ENCODE results near the gene SSMEM1.
A peak's percentile ranks its signal among the peaks of the same experiment; 100 is the strongest.

The SSMEM1 gene, protein sequence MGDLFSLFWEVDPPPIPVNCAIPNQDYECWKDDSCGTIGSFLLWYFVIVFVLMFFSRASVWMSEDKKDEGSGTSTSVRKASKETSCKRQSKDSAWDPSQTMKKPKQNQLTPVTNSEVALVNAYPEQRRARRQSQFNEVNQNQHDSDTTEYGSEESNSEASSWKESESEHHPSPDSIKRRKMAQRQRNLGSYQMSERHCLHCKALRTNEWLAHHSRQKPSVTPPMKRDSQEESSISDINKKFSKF

DNA sequence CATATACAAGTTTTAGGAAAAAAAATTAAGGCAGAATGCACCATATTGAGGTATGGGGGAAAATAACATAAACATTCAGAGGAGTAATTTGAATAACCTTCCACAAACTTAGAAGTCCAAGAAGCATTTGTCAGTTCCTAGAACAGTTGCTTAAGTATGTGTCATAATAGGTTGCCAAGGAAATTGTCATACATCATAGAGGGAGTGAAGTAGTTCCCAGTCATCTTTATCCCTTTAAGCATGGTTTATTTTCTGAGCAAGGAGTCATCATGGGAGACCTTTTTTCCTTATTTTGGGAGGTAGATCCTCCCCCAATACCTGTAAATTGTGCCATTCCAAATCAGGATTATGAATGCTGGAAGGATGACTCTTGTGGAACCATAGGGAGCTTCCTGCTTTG, at the start of gene SSMEM1:
Gene SSMEM1 (plus strand): TSS at position 219 of the 400 bp plus-strand sequence. CDS start 51 bp downstream, at position 270.
- Histone ChIP-seq H3K79me2 (ENCODE audit: insufficient read depth, low read length) (peaks cover 22% of the 10 kb centered on the region), H3K9me3 (ENCODE audit: insufficient read depth, low read depth, low read length) (no peaks in the 10 kb centered on the region), H4K20me1 (ENCODE audit: insufficient read depth, low read length, poor library complexity, severe bottlenecking) (no peaks in the 10 kb centered on the region), H3K9me2 (replicated peaks; ENCODE audit: low read depth, low read length) (no peaks in the 10 kb centered on the region), H3K4me3 (ENCODE audit: low read length, poor library complexity, severe bottlenecking) (no peak within 1 kb of the TSS), H3K4me1 (ENCODE audit: insufficient read depth, low read length, poor library complexity, severe bottlenecking) (peaks cover 12% of the 10 kb centered on the region), H3K9ac (ENCODE audit: low read depth, low read length, poor library complexity, severe bottlenecking) (no peak within 1 kb of the TSS), H3F3A (ENCODE audit: low read depth) (no peaks in the 10 kb centered on the region), H3K36me3 (ENCODE audit: insufficient read depth, low read length) (no peaks in the 10 kb centered on the region), H3K27me3 (ENCODE audit: insufficient read depth, low read length, poor library complexity, severe bottlenecking) (no peaks in the 10 kb centered on the region), H2AFZ (ENCODE audit: low read length) (peak within 1 kb of the TSS; percentile 42), H3K4me2 (ENCODE audit: low read depth, low read length, poor library complexity, severe bottlenecking) (no peak within 1 kb of the TSS)
- no peak for TF ChIP-seq EZH2phosphoT487 (IDR thresholded peaks at IDR 0.05; ENCODE audit: borderline replicate concordance)
- TF ChIP-seq, protein P1, sequence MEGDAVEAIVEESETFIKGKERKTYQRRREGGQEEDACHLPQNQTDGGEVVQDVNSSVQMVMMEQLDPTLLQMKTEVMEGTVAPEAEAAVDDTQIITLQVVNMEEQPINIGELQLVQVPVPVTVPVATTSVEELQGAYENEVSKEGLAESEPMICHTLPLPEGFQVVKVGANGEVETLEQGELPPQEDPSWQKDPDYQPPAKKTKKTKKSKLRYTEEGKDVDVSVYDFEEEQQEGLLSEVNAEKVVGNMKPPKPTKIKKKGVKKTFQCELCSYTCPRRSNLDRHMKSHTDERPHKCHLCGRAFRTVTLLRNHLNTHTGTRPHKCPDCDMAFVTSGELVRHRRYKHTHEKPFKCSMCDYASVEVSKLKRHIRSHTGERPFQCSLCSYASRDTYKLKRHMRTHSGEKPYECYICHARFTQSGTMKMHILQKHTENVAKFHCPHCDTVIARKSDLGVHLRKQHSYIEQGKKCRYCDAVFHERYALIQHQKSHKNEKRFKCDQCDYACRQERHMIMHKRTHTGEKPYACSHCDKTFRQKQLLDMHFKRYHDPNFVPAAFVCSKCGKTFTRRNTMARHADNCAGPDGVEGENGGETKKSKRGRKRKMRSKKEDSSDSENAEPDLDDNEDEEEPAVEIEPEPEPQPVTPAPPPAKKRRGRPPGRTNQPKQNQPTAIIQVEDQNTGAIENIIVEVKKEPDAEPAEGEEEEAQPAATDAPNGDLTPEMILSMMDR (conservative IDR thresholded peaks at IDR 0.05; ENCODE audit: low read length), result no peak

DNA sequence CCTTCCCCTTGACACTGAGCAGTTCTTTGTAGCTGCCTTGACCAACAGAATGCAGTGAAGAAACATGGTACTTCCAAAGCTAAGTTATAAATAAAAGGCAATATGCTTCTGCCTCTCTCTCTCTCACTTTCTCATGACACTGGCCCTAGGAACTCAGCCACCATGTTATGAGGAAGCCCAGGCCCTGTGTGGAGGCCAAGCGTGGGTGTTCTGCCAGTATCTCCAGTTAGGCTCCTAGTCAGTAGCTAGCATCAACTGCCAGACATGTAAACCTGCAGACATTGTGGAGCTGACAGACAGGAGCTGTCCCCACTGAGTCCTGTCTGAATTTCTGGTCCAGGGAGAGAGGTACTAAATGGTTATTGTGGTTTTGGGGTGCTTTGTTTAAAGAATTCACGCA, 47.6 kb upstream of the SSMEM1 start:
- H3K9me3 ChIP-seq (ENCODE audit: insufficient read depth, low read depth, low read length), result no peaks in the 10 kb centered on the region
- H3K36me3 ChIP-seq (ENCODE audit: insufficient read depth, low read length), result peaks cover 43% of the 10 kb centered on the region; the same call in 1 of the 2 replicates
- H4K20me1 ChIP-seq (ENCODE audit: insufficient read depth, low read length, poor library complexity, severe bottlenecking), result no peaks in the 10 kb centered on the region
- H3K9ac ChIP-seq (ENCODE audit: low read depth, low read length, poor library complexity, severe bottlenecking), result no peak overlapping the region
- no peak overlapping the region for H3K4me2 ChIP-seq (ENCODE audit: low read depth, low read length, poor library complexity, severe bottlenecking)
- H3K79me2 ChIP-seq (ENCODE audit: insufficient read depth, low read length), result no peaks in the 10 kb centered on the region
- H3K27me3 ChIP-seq (ENCODE audit: insufficient read depth, low read length, poor library complexity, severe bottlenecking), result no peaks in the 10 kb centered on the region
- no peak overlapping the region for H3K4me3 ChIP-seq (ENCODE audit: low read length, poor library complexity, severe bottlenecking)
- H3F3A ChIP-seq (ENCODE audit: low read depth), result no peaks in the 10 kb centered on the region
- H2AFZ ChIP-seq (ENCODE audit: low read length), result no peak overlapping the region
- H3K9me2 ChIP-seq (replicated peaks; ENCODE audit: low read depth, low read length), result no peaks in the 10 kb centered on the region
- no peaks in the 10 kb centered on the region for H3K4me1 ChIP-seq (ENCODE audit: insufficient read depth, low read length, poor library complexity, severe bottlenecking)
- TF ChIP-seq, protein P1 (conservative IDR thresholded peaks at IDR 0.05; ENCODE audit: low read length), result no peak
- TF ChIP-seq EZH2phosphoT487 (IDR thresholded peaks at IDR 0.05; ENCODE audit: borderline replicate concordance), result no peak

DNA sequence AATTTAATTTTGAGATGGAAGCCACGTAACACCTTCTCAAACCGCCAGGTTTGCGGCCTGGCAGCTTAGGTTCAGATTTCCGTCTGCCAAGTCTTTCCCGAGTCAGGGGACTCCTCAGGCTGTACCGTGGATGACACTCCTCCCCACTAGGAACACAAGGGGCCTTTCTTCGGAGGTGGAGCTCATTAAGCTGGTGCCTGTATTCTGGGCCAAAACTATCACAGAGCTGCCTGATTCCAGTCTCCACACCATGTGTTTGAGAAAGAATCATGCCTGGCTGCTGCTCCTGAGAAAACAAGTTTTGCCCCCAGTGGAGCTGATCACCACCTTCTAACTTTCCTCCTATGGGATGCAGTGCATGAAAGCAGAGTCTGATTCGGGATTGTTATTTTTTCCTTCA, 47.2 kb upstream of the SSMEM1 start:
- Histone ChIP-seq H3K79me2 (ENCODE audit: insufficient read depth, low read length) (no peaks in the 10 kb centered on the region), H3F3A (ENCODE audit: low read depth) (no peaks in the 10 kb centered on the region), H3K9me3 (ENCODE audit: insufficient read depth, low read depth, low read length) (no peaks in the 10 kb centered on the region), H3K27me3 (ENCODE audit: insufficient read depth, low read length, poor library complexity, severe bottlenecking) (no peaks in the 10 kb centered on the region), H4K20me1 (ENCODE audit: insufficient read depth, low read length, poor library complexity, severe bottlenecking) (no peaks in the 10 kb centered on the region), H3K4me1 (ENCODE audit: insufficient read depth, low read length, poor library complexity, severe bottlenecking) (no peaks in the 10 kb centered on the region), H3K36me3 (ENCODE audit: insufficient read depth, low read length) (peaks cover 46% of the 10 kb centered on the region; the same call in 1 of the 2 replicates), H3K9ac (ENCODE audit: low read depth, low read length, poor library complexity, severe bottlenecking) (no peak overlapping the region), H3K4me2 (ENCODE audit: low read depth, low read length, poor library complexity, severe bottlenecking) (no peak overlapping the region), H3K9me2 (replicated peaks; ENCODE audit: low read depth, low read length) (no peaks in the 10 kb centered on the region), H2AFZ (ENCODE audit: low read length) (no peak overlapping the region), H3K4me3 (ENCODE audit: low read length, poor library complexity, severe bottlenecking) (no peak overlapping the region)
- no peak for TF ChIP-seq EZH2phosphoT487 (IDR thresholded peaks at IDR 0.05; ENCODE audit: borderline replicate concordance)
- TF ChIP-seq, protein P1 (conservative IDR thresholded peaks at IDR 0.05; ENCODE audit: low read length), result no peak
